Loucy (cell line): ENCODE measurements around the gene DNAH8.

Source experiments
- H2AFZ ChIP-seq: fragments of 200-600 bp; sonication (generic); 2 replicates; pipeline ENCODE4 v1.6.0; 2016; ENCODE audit warnings: antibody characterized with exemption, mild to moderate bottlenecking, low read length, moderate library complexity
- H3F3A ChIP-seq: fragments of 200-600 bp; 2 replicates; pipeline ENCODE4 v1.6.0; 2016; ENCODE audit warnings: antibody characterized with exemption, low read depth, mild to moderate bottlenecking
- H3K27me3 ChIP-seq: fragments of 200-600 bp; sonication (generic); 2 replicates; pipeline ENCODE4 v1.6.1; 2014; ENCODE audit warnings: low read length, mild to moderate bottlenecking; ENCODE audit not compliant: insufficient read depth, poor library complexity, severe bottlenecking
- H3K36me3 ChIP-seq: fragments of 200-600 bp; sonication (generic); 2 replicates; pipeline ENCODE4 v1.6.1; 2016; ENCODE audit warnings: low read length; ENCODE audit not compliant: insufficient read depth
- H3K4me1 ChIP-seq: fragments of 200-600 bp; sonication (generic); 2 replicates; pipeline ENCODE4 v1.5.1; 2014; ENCODE audit warnings: low read length, mild to moderate bottlenecking; ENCODE audit not compliant: insufficient read depth, poor library complexity, severe bottlenecking
- H3K4me2 ChIP-seq: fragments of 200-600 bp; sonication (generic); 2 replicates; pipeline ENCODE4 v1.6.0; 2014; ENCODE audit warnings: antibody characterized with exemption, low read length, low read depth, mild to moderate bottlenecking; ENCODE audit not compliant: poor library complexity, severe bottlenecking
- H3K4me3 ChIP-seq: fragments of 200-600 bp; sonication (generic); 2 replicates; pipeline ENCODE4 v1.5.1; 2014; ENCODE audit warnings: low read length, mild to moderate bottlenecking, mixed read lengths; ENCODE audit not compliant: poor library complexity, severe bottlenecking
- H3K79me2 ChIP-seq: fragments of 200-600 bp; sonication (generic); 2 replicates; pipeline ENCODE4 v1.6.1; 2014; ENCODE audit warnings: low read length; ENCODE audit not compliant: insufficient read depth
- H3K9ac ChIP-seq: fragments of 200-600 bp; sonication (generic); 2 replicates; pipeline ENCODE4 v1.6.0; 2014; ENCODE audit warnings: mild to moderate bottlenecking, low read depth, low read length, moderate library complexity; ENCODE audit not compliant: poor library complexity, severe bottlenecking
- H3K9me2 ChIP-seq: fragments of 200-600 bp; sonication (generic); replicated peaks from 2 replicates; pipeline ENCODE4 v1.6.1; 2016; ENCODE audit warnings: low read depth, low read length, mixed read lengths
- H3K9me3 ChIP-seq: fragments of 200-600 bp; sonication (generic); 2 replicates; pipeline ENCODE4 v1.6.1; 2014; ENCODE audit warnings: mild to moderate bottlenecking, antibody characterized with exemption, low read length, low read depth; ENCODE audit not compliant: insufficient read depth
- H4K20me1 ChIP-seq: fragments of 200-600 bp; sonication (generic); 2 replicates; pipeline ENCODE4 v1.6.0; 2014; ENCODE audit warnings: antibody characterized with exemption, low read length, mild to moderate bottlenecking; ENCODE audit not compliant: insufficient read depth, poor library complexity, severe bottlenecking
- CTCF ChIP-seq: fragments of 200-600 bp; sonication (generic); conservative IDR thresholded peaks from 2 replicates; pipeline ENCODE4 v1.5.1; 2014; ENCODE audit warnings: mild to moderate bottlenecking, antibody characterized with exemption, low read length
- EZH2phosphoT487 ChIP-seq: fragments of 200-600 bp; IDR thresholded peaks from 2 replicates; pipeline ENCODE4 v1.6.1; 2018; ENCODE audit warnings: antibody characterized with exemption, mild to moderate bottlenecking, moderate library complexity, borderline replicate concordance

The DNAH8 gene

GRCh38 chr6:39078695-39079094 is 363.6 kb downstream of the DNAH8 start:
- Histone ChIP-seq H2AFZ (no peak overlapping the region), H3K4me2 (no peak overlapping the region), H3K9me2 (no peaks in the 10 kb centered on the region), H3K9ac (no peak overlapping the region), H4K20me1 (no peaks in the 10 kb centered on the region), H3K36me3 (no peaks in the 10 kb centered on the region), H3K4me3 (no peak overlapping the region), H3K79me2 (no peaks in the 10 kb centered on the region), H3K4me1 (peaks cover 3% of the 10 kb centered on the region), H3K9me3 (no peaks in the 10 kb centered on the region), H3F3A (no peaks in the 10 kb centered on the region), H3K27me3 (no peaks in the 10 kb centered on the region)
- TF ChIP-seq CTCF (no peak), EZH2phosphoT487 (no peak)

DNA sequence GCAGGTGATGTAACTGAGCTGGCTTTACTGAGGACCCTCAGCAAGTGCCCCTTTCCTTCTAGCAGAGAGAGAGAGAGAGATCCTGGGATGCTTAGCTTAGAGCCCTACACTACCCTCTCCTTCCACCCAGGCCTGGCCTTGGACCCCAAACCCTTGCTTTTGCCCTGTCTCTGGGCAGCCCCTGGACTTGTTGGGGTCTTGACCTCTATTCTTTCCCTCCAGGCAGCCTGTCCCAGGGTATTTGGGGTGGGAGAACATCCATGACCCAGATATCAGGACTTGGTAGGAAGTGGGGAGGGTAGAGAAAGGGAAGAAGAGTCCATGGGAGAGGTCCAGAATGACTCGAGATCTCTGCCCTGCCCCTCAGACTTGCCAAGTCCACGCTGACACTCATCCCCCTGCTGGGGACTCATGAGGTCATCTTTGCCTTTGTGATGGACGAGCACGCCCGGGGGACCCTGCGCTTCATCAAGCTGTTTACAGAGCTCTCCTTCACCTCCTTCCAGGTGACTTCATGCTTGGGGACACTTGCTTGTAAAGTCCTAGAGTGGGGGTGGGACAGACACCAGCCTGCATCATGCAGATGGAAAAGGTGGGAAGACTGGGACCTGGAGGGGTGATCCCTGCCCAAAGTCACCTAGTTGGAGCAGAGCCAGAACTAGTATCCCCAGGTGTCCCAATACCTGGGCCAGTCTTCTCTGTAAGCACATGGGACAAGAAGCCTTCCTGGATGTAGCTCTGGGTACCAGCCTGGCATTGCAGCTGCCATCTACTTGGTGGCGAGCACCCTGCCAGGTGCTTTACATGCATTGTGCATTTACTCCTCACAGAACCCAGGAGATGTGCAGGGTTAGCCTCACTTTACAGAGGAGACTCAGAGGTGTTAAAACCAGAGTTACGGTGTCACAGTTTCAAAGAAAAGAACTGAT is 364.4 kb downstream of the DNAH8 start:
- H3K9ac ChIP-seq, result no peak overlapping the region
- H3K79me2 ChIP-seq, result no peaks in the 10 kb centered on the region
- H3F3A ChIP-seq, result no peaks in the 10 kb centered on the region
- no peaks in the 10 kb centered on the region for H3K27me3 ChIP-seq
- no peaks in the 10 kb centered on the region for H3K9me3 ChIP-seq
- H4K20me1 ChIP-seq, result no peaks in the 10 kb centered on the region
- no peaks in the 10 kb centered on the region for H3K9me2 ChIP-seq
- peaks cover 3% of the 10 kb centered on the region for H3K4me1 ChIP-seq
- no peak for TF ChIP-seq EZH2phosphoT487
- no peak for TF ChIP-seq CTCF
- no peak overlapping the region for H3K4me3 ChIP-seq
- no peaks in the 10 kb centered on the region for H3K36me3 ChIP-seq
- no peak overlapping the region for H3K4me2 ChIP-seq
- H2AFZ ChIP-seq, result no peak overlapping the region
